B cell (primary cell): ENCODE results near the gene GDI2. TPM values are rescaled to one million over a fixed set of nuclear protein-coding genes. Genes with fewer than 3 reads are reported as not detected.

Source experiments
- ATAC-seq: fragments of 200-7000 bp; cut with Tn5 transposase; one replicate; pipeline ENCODE4 v1.10.0; 2021; ENCODE audit warnings: low read depth, mild to moderate bottlenecking, moderate number of reproducible peaks, moderate library complexity
- CTCF ChIA-PET: fragments of 350-600 bp; sonication (Branson Sonifier 250); formaldehyde crosslinking; loops from one replicate; lab custom pipeline; 2021; ENCODE audit warnings: antibody characterized with exemption, inconsistent platforms; lab: Charles Lee
- POLR2A ChIA-PET: fragments of 350-600 bp; sonication (Branson Sonifier 250); formaldehyde crosslinking; loops from one replicate; lab custom pipeline; 2021; ENCODE audit warnings: antibody characterized with exemption; lab: Charles Lee
- DNase-seq: peaks from one replicate; pipeline ENCODE4 v3.0.0; 2013
- H2AFZ ChIP-seq: 2 replicates; pipeline ENCODE4 v1.6.1; 2012; ENCODE audit warnings: mild to moderate bottlenecking, low read depth, low read length; ENCODE audit not compliant: insufficient read depth, poor library complexity, severe bottlenecking
- H3K27ac ChIP-seq, 2 donors: 1 replicate in 1 of 2; 2 replicates in 1 of 2; pipeline ENCODE4 v1.5.1; 2012 to 2013; ENCODE audit warnings: low read length in 2 of 2, mild to moderate bottlenecking in 2 of 2, moderate library complexity in 1 of 2
- H3K27me3 ChIP-seq, 4 experiments: fragments of 200-600 bp in 1 of 4; sonication (generic) in 1 of 4; replicated peaks in 1 of 4; 1 replicate in 2 of 4; 2 replicates in 2 of 4; pipeline versions ENCODE4 v1.6.1 to v1.7.0; 2013 to 2016; ENCODE audit warnings: low read length in 3 of 4, mild to moderate bottlenecking in 2 of 4, mixed read lengths in 1 of 4, moderate library complexity in 1 of 4; ENCODE audit not compliant: insufficient read depth in 4 of 4, control insufficient read depth in 3 of 4; ENCODE audit errors: control extremely low read depth in 1 of 4
- H3K36me3 ChIP-seq, 2 experiments: replicated peaks in 1 of 2; 1 replicate in 1 of 2; 2 replicates in 1 of 2; pipeline versions ENCODE4 v1.6.1 to v1.7.1; 2013; ENCODE audit warnings: low read length in 1 of 2; ENCODE audit not compliant: insufficient read depth in 2 of 2, control insufficient read depth in 1 of 2; ENCODE audit errors: control extremely low read depth in 1 of 2, extremely low read depth in 1 of 2
- H3K4me1 ChIP-seq, 2 donors: fragments of 200-600 bp in 1 of 2; sonication (generic) in 1 of 2; 1 replicate in 1 of 2; 2 replicates in 1 of 2; pipeline versions ENCODE4 v1.5.1 to v1.6.1; 2013 to 2017; ENCODE audit warnings: low read length in 2 of 2; ENCODE audit not compliant: control insufficient read depth in 2 of 2, insufficient read depth in 2 of 2
- H3K4me2 ChIP-seq: replicated peaks from 2 replicates; pipeline ENCODE3; 2012; ENCODE audit warnings: mild to moderate bottlenecking, low read depth, low read length; ENCODE audit not compliant: poor library complexity, severe bottlenecking
- H3K4me3 ChIP-seq, 5 experiments: fragments of 200-600 bp in 1 of 5; sonication (generic) in 1 of 5; 1 replicate in 3 of 5; 2 replicates in 2 of 5; pipeline versions ENCODE4 v1.5.1 to v1.7.0; 2011 to 2016; ENCODE audit warnings: low read length in 4 of 5, mild to moderate bottlenecking in 4 of 5, low read depth in 2 of 5, control low read depth in 1 of 5, moderate library complexity in 1 of 5; ENCODE audit not compliant: insufficient read depth in 1 of 5; ENCODE audit errors: control extremely low read depth in 1 of 5, extremely low read depth in 1 of 5
- H3K79me2 ChIP-seq: fragments of 200-600 bp; sonication (generic); one replicate; pipeline ENCODE4 v1.6.0; 2016; ENCODE audit warnings: low read length; ENCODE audit not compliant: control insufficient read depth, insufficient read depth
- H3K9ac ChIP-seq: fragments of 200-600 bp; sonication (generic); 2 replicates; pipeline ENCODE4 v1.6.1; 2017; ENCODE audit warnings: mild to moderate bottlenecking, low read length, moderate library complexity
- H3K9me3 ChIP-seq, 3 donors: one replicate each; pipeline versions ENCODE4 v1.6.1 to v1.7.1; 2013; ENCODE audit warnings: low read length in 2 of 3; ENCODE audit not compliant: control insufficient read depth in 2 of 3, insufficient read depth in 1 of 3; ENCODE audit errors: control extremely low read depth in 1 of 3
- H4K20me1 ChIP-seq: 2 replicates; pipeline ENCODE4 v1.6.0; 2012; ENCODE audit warnings: mild to moderate bottlenecking, low read length; ENCODE audit not compliant: insufficient read depth, control insufficient read depth, poor library complexity, severe bottlenecking
- H3K27ac Mint-ChIP-seq: one replicate; pipeline ENCODE4 v1.8.0; 2021; ENCODE audit warnings: mixed read lengths
- H3K27me3 Mint-ChIP-seq: one replicate; pipeline ENCODE4 v1.8.0; 2021; ENCODE audit warnings: mixed read lengths
- H3K4me1 Mint-ChIP-seq: one replicate; pipeline ENCODE4 v1.8.0; 2021; ENCODE audit warnings: mixed read lengths
- H3K4me3 Mint-ChIP-seq: one replicate; pipeline ENCODE4 v1.8.0; 2021; ENCODE audit warnings: mixed read lengths
- H3K9me3 Mint-ChIP-seq: one replicate; pipeline ENCODE4 v1.8.0; 2022; ENCODE audit warnings: mixed read lengths; ENCODE audit not compliant: insufficient read depth
- CTCF ChIP-seq: fragments of 200-600 bp; IDR thresholded peaks from one replicate; pipeline ENCODE4 v1.8.0; 2022; ENCODE audit warnings: antibody characterized with exemption, mild to moderate bottlenecking
- EZH2 ChIP-seq: IDR thresholded peaks from 2 replicates; pipeline ENCODE4 v1.6.1; 2012; ENCODE audit warnings: borderline replicate concordance, low read depth, mild to moderate bottlenecking, moderate library complexity, low read length; ENCODE audit not compliant: insufficient read depth, poor library complexity, severe bottlenecking
- WGBS: methylation state at CpG from one replicate; pipeline ENCODE4 v1.1.5; 2013; ENCODE audit warnings: missing lambda C conversion rate; ENCODE audit not compliant: insufficient coverage; 5-methylcytosine and 5-hydroxymethylcytosine counted together
- intact Hi-C: fragments of 100-400 bp; cut with micrococcal nuclease; formaldehyde crosslinking; loops from one replicate; pipeline ENCODE4 v1.10.0; 2022
- polyA plus RNA-seq: library from polyadenylated mRNA; depleted of rRNA; stranded (reverse); fragments of >200 nt; gene quantifications from 2 replicates; pipeline ENCODE4 v1.2.3, GENCODE V29; 2012
- total RNA-seq, 2 donors: library from RNA; stranded (reverse); fragments of 120-200 nt in 1 of 2; gene quantifications; 1 replicate in 1 of 2; 2 replicates in 1 of 2; pipeline versions ENCODE4 v1.2.3 to v1.2.4, GENCODE V29; 2013 to 2022

The GDI2 gene
- total and polyA plus RNA-seq, 2 donors (not counting 1 experiment from before 2014, with no cell fraction given) = 91.1 to 187 TPM

GRCh38 chr10:5858811-5859210, 45.6 kb upstream of the GDI2 start:
- H3K27ac Mint-ChIP-seq = no peak overlapping the region
- CTCF ChIA-PET = interaction anchor here (0.8 kb wide), 1 partner anchor 15 kb away, joined by 4 read pairs; no protein-coding TSS in a partner anchor

DNA sequence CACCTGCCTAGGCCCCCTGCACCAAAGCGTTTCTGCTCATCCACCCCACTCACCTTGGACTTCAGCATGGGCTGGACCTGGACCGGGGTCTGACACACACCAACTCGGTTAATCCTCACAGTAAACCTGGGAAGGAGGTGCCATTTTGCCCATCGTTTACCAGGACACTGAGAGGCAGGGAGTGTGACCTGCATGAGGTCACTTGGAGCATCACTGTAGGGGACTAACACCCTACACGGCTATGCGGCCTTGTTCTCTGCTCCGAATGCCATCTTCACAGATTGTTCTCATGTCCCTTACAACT, 43.4 kb upstream of the GDI2 start:
- H3K4me3 ChIP-seq = no peak overlapping the region
- no peaks in the 10 kb centered on the region for H3K27me3 ChIP-seq
- peaks cover 19 to 30% of the 10 kb centered on the region in 2 donors for H3K4me1 ChIP-seq
- H4K20me1 ChIP-seq = no peaks in the 10 kb centered on the region
- H3K27ac ChIP-seq = no peak overlapping the region
- CTCF ChIA-PET = no interaction called here
- Mint-ChIP-seq H3K4me1 (peaks cover 36% of the 10 kb centered on the region), H3K9me3 (no peaks in the 10 kb centered on the region), H3K4me3 (no peak overlapping the region), H3K27ac (no peak overlapping the region), H3K27me3 (no peaks in the 10 kb centered on the region)
- no peaks in the 10 kb centered on the region for H3K36me3 ChIP-seq
- POLR2A ChIA-PET = interaction anchor here (0.9 kb wide), 1 partner anchor 94 kb away, joined by 3 read pairs; no protein-coding TSS in a partner anchor
- H3K79me2 ChIP-seq = peaks cover 4% of the 10 kb centered on the region
- no peak overlapping the region for H3K4me2 ChIP-seq
- no peak for TF ChIP-seq CTCF
- no peak for TF ChIP-seq EZH2
- intact Hi-C loops = no loop called here
- WGBS = 95% methylated on average over 3 of the region's 7 CpGs
- H2AFZ ChIP-seq = no peak overlapping the region
- no peak overlapping the region for H3K9ac ChIP-seq
- DNase-seq = no peak
- peaks cover 0 to 7% (median 0%) of the 10 kb centered on the region in 3 donors for H3K9me3 ChIP-seq
- ATAC-seq = no peak

More at GRCh38 chr10:5858811-5859210, 45.6 kb upstream of the GDI2 start:
- H2AFZ ChIP-seq = no peak overlapping the region
- peaks cover 0 to 4% (median 0%) of the 10 kb centered on the region in 3 donors for H3K9me3 ChIP-seq
- Mint-ChIP-seq H3K4me1 (peaks cover 34% of the 10 kb centered on the region), H3K27me3 (no peaks in the 10 kb centered on the region), H3K9me3 (no peaks in the 10 kb centered on the region), H3K4me3 (no peak overlapping the region)
- ATAC-seq (no peak), DNase-seq (no peak)
- POLR2A ChIA-PET = interaction anchor here (0.6 to 0.7 kb wide), 3 partner anchors 39 to 1867 kb away, joined by 3 to 7 read pairs (median 4); no protein-coding TSS in a partner anchor
- 100% methylated on average over 2 of the region's 5 CpGs for WGBS
- no peaks in the 10 kb centered on the region for H4K20me1 ChIP-seq
- no peak overlapping the region for H3K4me2 ChIP-seq
- H3K4me1 ChIP-seq = peaks cover 5 to 24% of the 10 kb centered on the region in 2 donors
- H3K27me3 ChIP-seq = no peaks in the 10 kb centered on the region
- no peak overlapping the region for H3K4me3 ChIP-seq
- no peaks in the 10 kb centered on the region for H3K36me3 ChIP-seq
- TF ChIP-seq CTCF (no peak), EZH2 (no peak)
- no peak overlapping the region for H3K27ac ChIP-seq
- intact Hi-C loops = no loop called here
- no peaks in the 10 kb centered on the region for H3K79me2 ChIP-seq
- H3K9ac ChIP-seq = no peak overlapping the region
